GM12878 (cell line): ENCODE data around the gene BNIP5.

Experiments
- CTCF ChIP-seq, 3 experiments: IDR thresholded peaks in 2 of 3; conservative IDR thresholded peaks in 1 of 3; 2 replicates each; pipeline ENCODE4 v1.5.1; 2011; ENCODE audit warnings: low read depth in 3 of 3, low read length in 3 of 3, mild to moderate bottlenecking in 3 of 3, control low read depth in 2 of 3, moderate library complexity in 2 of 3, inconsistent platforms in 1 of 3, mixed read lengths in 1 of 3; ENCODE audit not compliant: control insufficient read depth in 2 of 3, insufficient read depth in 1 of 3; ENCODE audit errors: extremely low read depth in 1 of 3
- POLR2A ChIP-seq: IDR thresholded peaks from 2 replicates; pipeline ENCODE4 v1.6.1; 2011; ENCODE audit warnings: low read depth, mild to moderate bottlenecking, low read length
- RCOR1 ChIP-seq: conservative IDR thresholded peaks from 2 replicates; pipeline ENCODE4 v1.6.1; 2012; ENCODE audit warnings: low read depth, low read length, improper control_type of control experiment
- TCF12 ChIP-seq: IDR thresholded peaks from 2 replicates; pipeline ENCODE4 v1.6.1; 2011; ENCODE audit warnings: low read depth, mild to moderate bottlenecking, low read length
- YY1 ChIP-seq: IDR thresholded peaks from 2 replicates; pipeline ENCODE4 v1.6.1; 2011; ENCODE audit warnings: low read depth, mild to moderate bottlenecking, low read length
- ZZZ3 ChIP-seq: IDR thresholded peaks from 2 replicates; pipeline ENCODE4 v1.6.1; 2011; ENCODE audit warnings: low read depth; ENCODE audit not compliant: control insufficient read depth, insufficient read length

DNA sequence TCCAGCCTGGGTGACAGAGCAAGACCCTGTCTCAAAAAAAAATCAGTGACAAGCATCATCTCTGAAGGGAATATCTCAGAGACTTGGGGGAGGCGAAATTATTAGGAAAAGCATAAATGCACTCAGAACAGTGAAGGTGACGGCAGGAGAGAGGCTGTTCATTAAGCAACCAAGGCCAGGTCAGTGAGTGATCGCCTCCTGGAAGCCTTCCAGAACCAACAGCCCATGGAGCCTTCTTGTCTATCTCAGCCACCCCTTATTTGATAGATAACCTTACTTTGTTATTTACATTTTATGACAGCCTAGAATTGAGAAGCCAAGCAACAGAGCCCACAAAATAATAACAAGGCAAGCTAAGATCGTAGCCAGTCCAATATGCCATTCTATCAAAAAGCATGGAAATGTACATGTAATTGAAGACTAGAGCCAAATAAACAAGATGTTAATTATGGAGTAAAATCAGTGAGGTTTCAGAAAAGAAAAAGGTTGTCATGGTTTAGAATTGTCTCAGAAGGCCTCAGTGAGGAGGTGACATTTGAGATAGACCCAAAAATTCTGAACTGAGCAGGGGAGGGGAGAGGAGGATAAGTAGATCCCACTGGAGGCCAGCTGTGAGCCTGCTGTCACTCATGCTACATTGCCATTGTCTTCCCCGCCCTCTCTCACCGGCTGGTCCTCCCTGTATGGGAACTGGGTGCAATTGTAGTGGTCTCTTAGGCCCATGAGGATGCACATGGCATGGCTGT lies 17.8 kb downstream of the BNIP5 start:
- TF ChIP-seq YY1 (no peak), POLR2A (no peak), RCOR1 (no peak), CTCF (IDR thresholded peaks at IDR 0.05 in 2 of 3, conservative IDR thresholded peaks at IDR 0.05 in 1 of 3; ENCODE audit: control insufficient read depth in 2 of 3, extremely low read depth in 1 of 3, insufficient read depth in 1 of 3, low read depth in 3 of 3, low read length in 3 of 3) (no peak), TCF12 (no peak), ZZZ3 (no peak)
